SU-DHL-6 (cell line): ENCODE results near the gene CTNNB1.

ENCODE experiments used
- H2AFZ ChIP-seq: fragments of 200-600 bp; sonication (generic); 2 replicates; pipeline ENCODE4 v1.6.1; 2014; ENCODE audit warnings: low read depth, mild to moderate bottlenecking, moderate library complexity, mixed read lengths, antibody characterized with exemption, low read length; ENCODE audit not compliant: severe bottlenecking
- H3F3A ChIP-seq: fragments of 200-600 bp; shearing (Covaris generic); 2 replicates; pipeline ENCODE4 v1.6.0; 2016; ENCODE audit warnings: antibody characterized with exemption, mild to moderate bottlenecking; ENCODE audit not compliant: insufficient read depth
- H3K27ac ChIP-seq: fragments of 200-600 bp; sonication (generic); 2 replicates; pipeline ENCODE4 v1.5.1; 2016; ENCODE audit warnings: low read depth, mild to moderate bottlenecking, low read length, moderate library complexity, mixed read lengths
- H3K27me3 ChIP-seq: fragments of 200-600 bp; sonication (generic), shearing (Covaris generic); 2 replicates; pipeline ENCODE4 v1.6.0; 2014; ENCODE audit warnings: mild to moderate bottlenecking, low read length
- H3K36me3 ChIP-seq: fragments of 200-600 bp; sonication (generic); 2 replicates; pipeline ENCODE4 v1.6.1; 2014; ENCODE audit warnings: mild to moderate bottlenecking, low read length, mixed read lengths
- H3K4me2 ChIP-seq: fragments of 300-600, 200-600 bp; shearing (Covaris generic), sonication (generic); 2 replicates; pipeline ENCODE4 v1.6.0; 2014; ENCODE audit warnings: low read length, low read depth, mild to moderate bottlenecking; ENCODE audit not compliant: poor library complexity, severe bottlenecking
- H3K4me3 ChIP-seq: fragments of 200-600 bp; sonication (generic); 2 replicates; pipeline ENCODE4 v1.5.1; 2014; ENCODE audit warnings: antibody characterized with exemption, low read length, mild to moderate bottlenecking, mixed read lengths; ENCODE audit not compliant: insufficient read depth, poor library complexity, severe bottlenecking
- H3K79me2 ChIP-seq: fragments of 200-600 bp; sonication (generic); 2 replicates; pipeline ENCODE4 v1.6.1; 2014; ENCODE audit warnings: mild to moderate bottlenecking, low read length, moderate library complexity; ENCODE audit not compliant: insufficient read depth
- H3K9ac ChIP-seq: fragments of 200-600 bp; sonication (generic); 2 replicates; pipeline ENCODE4 v1.7.0; 2014; ENCODE audit warnings: mild to moderate bottlenecking, low read length
- H3K9me2 ChIP-seq: fragments of 200-600 bp; sonication (generic); replicated peaks from 2 replicates; pipeline ENCODE4 v1.6.1; 2014; ENCODE audit warnings: low read length; ENCODE audit not compliant: insufficient read depth
- H3K9me3 ChIP-seq: fragments of 200-600 bp; sonication (generic); 2 replicates; pipeline ENCODE4 v1.6.1; 2014; ENCODE audit warnings: low read length, mixed read lengths; ENCODE audit not compliant: insufficient read depth
- H4K20me1 ChIP-seq: fragments of 200-600 bp; sonication (generic); 2 replicates; pipeline ENCODE4 v1.6.1; 2014; ENCODE audit warnings: low read depth, mild to moderate bottlenecking, antibody characterized with exemption, low read length, moderate library complexity, mixed read lengths
- EZH2phosphoT487 ChIP-seq: fragments of 200-600 bp; sonication (generic), shearing (Covaris generic); conservative IDR thresholded peaks from 2 replicates; pipeline ENCODE4 v1.6.1; 2018; ENCODE audit warnings: mild to moderate bottlenecking, antibody characterized with exemption, low read length, moderate library complexity, mixed read lengths
- TF ChIP-seq, protein P1 (sequence below): fragments of 200-600 bp; sonication (generic); IDR thresholded peaks from one replicate; pipeline ENCODE4 v1.5.1; 2017; ENCODE audit warnings: antibody characterized with exemption, mild to moderate bottlenecking, low read length, moderate library complexity; ENCODE audit not compliant: insufficient read depth, poor library complexity, severe bottlenecking

Gene CTNNB1

DNA sequence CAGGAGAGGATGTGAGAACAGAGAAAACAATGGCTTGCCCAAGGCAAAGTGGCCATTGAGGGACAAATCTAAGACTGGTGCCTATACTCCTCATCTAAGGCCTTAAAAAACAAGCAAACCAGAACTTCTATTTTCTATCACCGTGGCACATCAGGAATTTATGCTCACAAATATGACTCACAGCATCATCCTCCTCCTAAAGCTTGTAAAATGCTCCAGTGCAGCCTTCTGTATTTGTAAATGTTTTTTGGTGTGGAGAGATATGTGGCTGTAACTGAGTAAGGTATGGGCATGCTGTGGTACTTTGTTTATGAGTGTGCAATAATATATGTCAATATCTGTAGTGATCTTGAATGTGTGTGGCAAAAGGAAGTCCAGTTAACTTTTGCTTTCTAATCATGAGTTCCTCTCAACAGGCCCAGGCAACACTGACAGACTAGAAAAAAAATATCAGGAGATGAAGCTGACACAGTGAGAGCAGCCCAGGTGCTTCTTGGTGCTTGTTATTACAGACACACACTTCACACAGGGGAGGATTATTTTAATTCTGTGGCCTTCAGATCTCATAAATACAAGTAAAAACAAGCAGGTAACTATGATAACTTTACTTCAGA lies 60.3 kb downstream of the CTNNB1 start:
- Histone ChIP-seq H3K27ac (no peak overlapping the region), H3K79me2 (no peaks in the 10 kb centered on the region), H3K4me2 (no peak overlapping the region), H3K4me3 (no peak overlapping the region), H3K9ac (no peak overlapping the region), H3K9me3 (no peaks in the 10 kb centered on the region), H2AFZ (no peak overlapping the region), H3K36me3 (no peaks in the 10 kb centered on the region), H3K27me3 (no peaks in the 10 kb centered on the region), H3F3A (no peaks in the 10 kb centered on the region), H3K9me2 (no peaks in the 10 kb centered on the region), H4K20me1 (no peaks in the 10 kb centered on the region)
- TF ChIP-seq, protein P1, sequence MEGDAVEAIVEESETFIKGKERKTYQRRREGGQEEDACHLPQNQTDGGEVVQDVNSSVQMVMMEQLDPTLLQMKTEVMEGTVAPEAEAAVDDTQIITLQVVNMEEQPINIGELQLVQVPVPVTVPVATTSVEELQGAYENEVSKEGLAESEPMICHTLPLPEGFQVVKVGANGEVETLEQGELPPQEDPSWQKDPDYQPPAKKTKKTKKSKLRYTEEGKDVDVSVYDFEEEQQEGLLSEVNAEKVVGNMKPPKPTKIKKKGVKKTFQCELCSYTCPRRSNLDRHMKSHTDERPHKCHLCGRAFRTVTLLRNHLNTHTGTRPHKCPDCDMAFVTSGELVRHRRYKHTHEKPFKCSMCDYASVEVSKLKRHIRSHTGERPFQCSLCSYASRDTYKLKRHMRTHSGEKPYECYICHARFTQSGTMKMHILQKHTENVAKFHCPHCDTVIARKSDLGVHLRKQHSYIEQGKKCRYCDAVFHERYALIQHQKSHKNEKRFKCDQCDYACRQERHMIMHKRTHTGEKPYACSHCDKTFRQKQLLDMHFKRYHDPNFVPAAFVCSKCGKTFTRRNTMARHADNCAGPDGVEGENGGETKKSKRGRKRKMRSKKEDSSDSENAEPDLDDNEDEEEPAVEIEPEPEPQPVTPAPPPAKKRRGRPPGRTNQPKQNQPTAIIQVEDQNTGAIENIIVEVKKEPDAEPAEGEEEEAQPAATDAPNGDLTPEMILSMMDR: no peak
- TF ChIP-seq EZH2phosphoT487: no peak

DNA sequence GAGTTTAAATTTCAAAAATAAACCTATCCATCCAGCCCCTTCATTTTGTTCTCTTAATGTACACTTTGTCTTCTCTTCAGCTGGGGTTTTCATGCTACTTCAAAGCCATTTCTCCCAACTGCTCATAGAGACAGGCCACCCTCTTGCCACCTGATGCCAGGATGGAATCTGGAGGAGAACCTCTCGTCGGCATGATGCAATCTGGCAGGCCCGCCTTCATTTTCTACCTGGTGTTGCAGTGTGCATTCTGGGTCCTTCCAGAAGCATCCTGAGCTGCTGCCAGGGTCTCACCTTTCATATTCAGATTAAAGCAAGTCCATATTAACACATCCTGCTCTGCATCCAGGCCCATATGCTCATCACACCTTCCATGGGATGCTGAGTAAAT lies 60.8 kb downstream of the CTNNB1 start:
- H3K4me2 ChIP-seq: no peak overlapping the region
- H3K9me3 ChIP-seq: no peaks in the 10 kb centered on the region
- H3K79me2 ChIP-seq: no peaks in the 10 kb centered on the region
- H3K4me3 ChIP-seq: no peak overlapping the region
- no peaks in the 10 kb centered on the region for H3K9me2 ChIP-seq
- H3K27ac ChIP-seq: no peak overlapping the region
- TF ChIP-seq, protein P1: no peak
- no peak for TF ChIP-seq EZH2phosphoT487
- no peaks in the 10 kb centered on the region for H3K27me3 ChIP-seq
- no peaks in the 10 kb centered on the region for H3F3A ChIP-seq
- no peaks in the 10 kb centered on the region for H4K20me1 ChIP-seq
- no peak overlapping the region for H3K9ac ChIP-seq
- no peaks in the 10 kb centered on the region for H3K36me3 ChIP-seq
- no peak overlapping the region for H2AFZ ChIP-seq

DNA sequence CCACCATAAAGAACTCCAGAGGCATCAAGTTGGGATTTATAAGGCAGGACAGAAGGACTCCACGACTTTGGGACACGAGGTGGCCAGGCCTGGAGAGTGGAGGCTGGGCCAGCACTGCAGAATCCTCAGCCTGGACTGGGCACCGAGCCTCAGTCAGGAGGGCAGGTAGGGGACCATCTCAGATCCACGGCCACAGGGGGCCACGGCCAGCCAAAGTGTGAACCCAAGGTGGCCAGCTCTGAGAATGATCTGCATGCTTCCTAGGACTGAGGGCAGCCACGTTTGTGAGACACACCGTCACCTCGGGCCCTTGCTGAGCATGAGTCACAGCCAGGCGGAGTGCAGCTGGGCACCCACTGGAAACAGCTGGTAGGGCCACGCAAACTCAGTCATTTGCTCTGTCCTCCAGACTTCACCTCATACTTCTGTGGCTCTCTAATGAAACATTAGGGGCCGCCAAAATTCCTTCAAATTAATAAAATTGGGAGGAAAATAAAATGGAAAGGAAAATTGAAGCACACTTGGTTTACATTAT lies 65.8 kb downstream of the CTNNB1 start:
- no peaks in the 10 kb centered on the region for H3K79me2 ChIP-seq
- H2AFZ ChIP-seq: no peak overlapping the region
- H3K27me3 ChIP-seq: no peaks in the 10 kb centered on the region
- no peaks in the 10 kb centered on the region for H3F3A ChIP-seq
- TF ChIP-seq, protein P1: no peak
- no peak for TF ChIP-seq EZH2phosphoT487
- no peaks in the 10 kb centered on the region for H3K9me2 ChIP-seq
- no peaks in the 10 kb centered on the region for H3K9me3 ChIP-seq
- no peak overlapping the region for H3K9ac ChIP-seq
- H3K27ac ChIP-seq: no peak overlapping the region
- no peaks in the 10 kb centered on the region for H4K20me1 ChIP-seq
- H3K36me3 ChIP-seq: no peaks in the 10 kb centered on the region
- no peak overlapping the region for H3K4me3 ChIP-seq
- no peak overlapping the region for H3K4me2 ChIP-seq
